ENCODE data around the gene MLLT10.

GRCh38 chr10:21552638-21553037 lies 18.6 kb downstream of the MLLT10 start:
- TF ChIP-seq GATA2 (IDR thresholded peaks at IDR 0.05; ENCODE audit: low read depth, low read length) (no peak), GATA3 (IDR thresholded peaks at IDR 0.05; ENCODE audit: low read depth, low read length) (no peak)

All from SH-SY5Y (cell line).